A673 (cell line): ENCODE data around the gene RNF26.

Source experiments
- CTCF ChIP-seq: fragments of 300-800, 200-600 bp; sonication (generic); conservative IDR thresholded peaks from 2 replicates; pipeline ENCODE4 v1.5.1; 2017; ENCODE audit warnings: low read depth, mild to moderate bottlenecking, antibody characterized with exemption, low read length, moderate library complexity, mixed read lengths
- EZH2 ChIP-seq: fragments of 200-600 bp; sonication (generic); IDR thresholded peaks from 2 replicates; pipeline ENCODE4 v1.6.1; 2017; ENCODE audit warnings: borderline replicate concordance, low read depth, mild to moderate bottlenecking, mixed read lengths, antibody characterized with exemption, low read length; ENCODE audit not compliant: poor library complexity, severe bottlenecking

DNA sequence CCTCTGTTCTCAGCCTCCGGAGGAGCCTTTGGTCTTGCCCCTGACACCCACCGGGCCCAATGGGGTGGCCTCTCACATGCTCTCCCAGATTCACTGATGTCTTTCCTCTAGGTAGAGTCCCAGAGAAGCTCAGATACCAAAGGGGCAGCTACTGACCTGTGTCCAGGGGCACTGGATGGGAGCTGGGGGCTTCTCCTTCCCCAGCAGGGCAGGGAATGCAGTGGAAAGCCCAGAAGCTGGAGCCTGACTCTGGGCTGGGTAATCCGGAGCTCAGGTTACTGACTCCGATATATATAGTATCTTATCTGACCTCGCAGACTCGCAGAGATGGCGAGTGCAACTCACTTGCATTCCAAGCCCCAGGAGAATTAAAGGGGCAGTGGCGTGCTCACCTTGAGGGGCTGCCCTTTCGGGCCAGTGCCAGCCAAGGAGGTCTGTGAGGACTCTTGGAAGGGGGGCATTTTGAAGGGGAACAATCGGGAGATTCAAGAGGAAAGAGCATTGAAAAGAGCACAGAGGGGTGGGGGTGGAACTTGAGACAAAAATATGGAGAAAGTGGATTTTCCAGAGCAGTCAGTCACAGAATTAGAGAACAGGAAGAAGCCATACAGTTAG, 44.6 kb downstream of the RNF26 start:
- TF ChIP-seq CTCF (no peak), EZH2 (no peak)
